Muscle of back (tissue), 11 donors: ENCODE results near the gene LEMD1. TPM values are rescaled to one million over a fixed set of nuclear protein-coding genes. Genes with fewer than 3 reads are reported as not detected.
"Not testable (repeated sequence)": the region's sequence is repeated elsewhere in the genome, so short reads cannot be mapped to it uniquely, and the experiment has no call there.

Source experiments
- DNase-seq, 3 donors: peaks; one replicate each; pipeline versions ENCODE4 v3.0.0 to v3.0.0-alpha.2; 2013
- polyA plus RNA-seq, 10 donors: library from polyadenylated mRNA; unstranded; fragments of 120-200 nt; gene quantifications; one replicate each; pipeline ENCODE4 v1.2.1, GENCODE V29; 2013; ENCODE audit not compliant: insufficient read length in 10 of 10

Gene LEMD1
- polyA plus RNA-seq, 10 donors, result not detected

DNA sequence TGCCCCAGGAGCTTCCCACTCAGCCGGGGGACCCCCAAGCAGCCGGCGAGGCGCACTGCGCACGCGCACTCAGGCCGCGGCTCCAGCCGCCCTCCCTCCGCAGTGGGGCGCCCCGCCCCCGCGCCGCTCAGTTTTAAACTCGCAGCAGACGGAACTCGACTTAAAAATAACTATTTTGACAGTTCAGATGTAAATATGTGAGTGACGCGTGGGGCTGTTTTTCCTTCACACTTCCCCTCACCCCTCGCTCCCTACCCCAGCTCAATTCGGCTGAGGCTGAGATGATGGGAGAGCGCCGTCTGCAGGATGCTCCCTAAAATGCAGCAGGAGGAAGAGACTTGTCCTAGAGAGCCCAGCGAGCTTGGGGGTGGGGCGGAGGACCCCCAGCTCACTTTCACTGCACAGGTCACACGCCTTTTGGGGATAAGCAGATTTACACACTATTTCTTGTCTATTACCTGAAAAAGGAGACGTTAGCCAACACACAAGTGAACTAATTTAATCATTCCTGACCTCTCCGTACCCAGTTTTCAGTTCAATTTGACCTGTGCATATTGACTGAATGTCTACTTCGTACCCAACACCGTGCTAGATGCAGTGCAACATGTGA is 8.9 kb upstream of the LEMD1 start:
- DNase-seq, result peak; percentile 38 to 84 (median 62)

DNA sequence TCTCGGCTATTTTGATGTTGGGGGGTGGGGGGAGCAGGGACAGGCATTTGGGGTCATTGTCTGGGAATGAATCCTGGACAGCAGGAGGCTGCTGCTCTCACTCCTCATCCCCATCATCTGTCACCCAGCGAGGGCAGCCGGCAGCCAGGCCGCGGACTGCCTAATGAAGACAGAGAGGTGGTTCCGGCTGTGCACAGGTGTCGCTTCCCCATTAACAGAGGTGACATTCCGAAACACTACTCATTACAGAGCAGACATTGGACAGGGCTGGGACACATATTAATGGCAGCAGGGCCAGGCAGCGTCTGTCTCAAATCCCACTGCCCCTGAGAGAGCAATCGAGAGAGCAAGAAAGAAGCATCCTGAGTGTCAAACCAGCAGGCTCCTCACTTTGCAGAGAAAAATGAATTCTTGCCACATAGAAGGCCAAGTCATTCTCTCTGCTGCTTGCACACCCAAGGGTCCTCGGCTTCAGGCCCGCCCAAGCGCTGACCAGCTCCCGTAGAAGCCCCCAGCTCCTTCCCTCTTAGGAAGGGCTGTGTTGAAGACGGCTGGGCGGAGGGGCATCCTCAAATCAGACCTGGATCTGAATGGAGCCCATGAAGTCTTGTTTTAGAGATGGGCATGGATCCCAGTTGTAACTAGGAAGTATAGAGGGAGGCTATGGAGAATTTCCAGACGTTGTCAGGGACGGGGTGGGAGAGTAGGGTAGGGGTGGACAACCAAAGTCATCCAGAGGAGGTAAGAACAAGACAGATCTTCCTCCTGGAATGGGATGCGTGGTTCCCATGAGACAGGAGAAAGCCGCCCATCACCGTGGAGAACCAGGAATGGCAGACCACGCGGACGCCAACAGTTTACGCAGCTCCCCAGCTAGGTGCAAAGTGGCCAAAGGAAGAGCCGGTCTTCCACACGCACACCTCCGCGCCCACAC is 8.2 kb upstream of the LEMD1 start:
- DNase-seq, result no peak

DNA sequence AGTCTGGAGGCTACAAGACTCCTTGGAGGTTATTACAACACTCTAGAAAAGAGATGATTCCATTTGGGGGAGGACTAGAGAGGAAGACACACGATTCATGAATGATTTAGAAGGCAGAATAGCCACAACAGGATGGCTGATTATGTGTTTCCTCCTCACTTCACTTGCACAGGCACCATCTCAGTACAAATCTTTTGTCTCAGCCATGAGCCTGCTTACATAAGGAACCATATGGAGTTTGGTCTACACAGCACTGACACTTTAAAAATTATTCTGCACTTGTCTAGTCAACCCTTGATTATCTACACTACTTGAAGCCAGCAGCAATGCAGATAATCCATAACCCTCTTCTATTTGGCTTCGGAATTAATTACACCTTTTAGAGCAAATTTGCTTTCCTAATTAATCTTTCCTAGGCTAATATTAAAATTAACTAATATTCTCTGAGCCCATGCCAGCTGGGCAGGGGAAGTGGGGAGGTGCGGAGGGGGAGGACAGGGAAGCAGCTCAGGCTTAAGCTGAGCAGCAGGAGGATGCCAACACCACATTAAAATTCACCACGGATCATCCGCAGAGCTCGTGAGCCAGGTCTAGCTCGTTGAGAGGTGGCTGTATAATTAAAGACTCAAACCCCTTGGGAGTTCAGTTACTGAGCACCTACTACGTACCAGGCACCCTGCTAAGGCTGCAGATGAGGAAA is 3.2 kb upstream of the LEMD1 start:
- DNase-seq, result no peak

DNA sequence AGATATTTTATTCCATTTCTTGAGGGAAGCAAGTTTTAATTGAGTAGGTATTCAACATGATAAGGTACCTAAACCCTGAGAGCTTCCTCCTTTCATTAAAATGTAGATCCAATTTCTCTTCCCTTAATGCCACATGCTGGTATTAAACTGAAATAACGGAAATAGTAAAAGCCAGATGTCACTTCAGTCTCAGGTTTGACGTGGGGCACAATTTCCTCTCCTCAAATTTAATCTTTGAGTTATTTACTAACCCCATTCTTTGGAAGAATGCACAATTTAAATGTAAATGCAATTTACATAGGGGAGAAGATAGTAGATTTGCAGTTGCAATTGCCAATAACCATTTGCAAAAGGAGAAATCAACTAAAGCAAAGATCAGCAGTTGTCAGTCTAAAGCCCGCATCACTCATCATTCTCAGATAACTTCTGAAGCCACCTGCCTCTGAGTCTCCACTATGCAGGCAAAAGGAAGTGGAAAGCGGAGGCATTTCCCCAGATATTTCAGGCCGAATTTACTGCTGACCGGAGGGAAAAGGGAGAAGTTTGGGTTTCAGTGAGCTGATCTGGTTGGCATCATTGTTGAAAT is 2.1 kb upstream of the LEMD1 start:
- DNase-seq, result no peak

GRCh38 chr1:205422993-205423642 is 1.3 kb upstream of the LEMD1 start:
- no peak for DNase-seq

DNA sequence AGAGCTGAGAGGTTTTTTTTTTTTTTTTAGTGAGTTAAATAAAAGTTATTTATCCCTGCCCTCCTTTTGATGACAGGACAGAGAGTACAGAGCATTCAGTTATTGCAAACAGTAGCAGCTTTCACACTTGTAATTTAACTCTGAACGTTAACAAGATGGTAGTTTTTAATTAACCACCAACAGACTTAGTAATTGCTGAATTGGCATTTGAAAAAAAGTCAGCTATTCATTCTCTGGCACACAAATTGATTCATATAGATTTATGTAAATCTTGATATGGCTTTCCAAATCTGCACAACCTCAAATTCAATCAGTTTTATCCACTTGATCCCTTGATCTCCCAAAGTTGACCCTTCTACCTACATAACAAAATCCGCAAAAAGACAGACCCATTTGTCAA is 918 bp downstream of the LEMD1 start:
- DNase-seq, result no peak

GRCh38 chr1:205417870-205418635 is 3.8 kb downstream of the LEMD1 start:
- DNase-seq, result no peak

- peak in 1 of 3 donors; percentile 40 for DNase-seq
These were observed 5.5 kb downstream of the LEMD1 start for GRCh38 chr1:205416322-205416721.

GRCh38 chr1:205410581-205411298 is 11.1 kb downstream of the LEMD1 start:
- no peak for DNase-seq

- DNase-seq, result no peak
These were observed 13.9 kb downstream of the LEMD1 start for GRCh38 chr1:205407970-205408369.

DNA sequence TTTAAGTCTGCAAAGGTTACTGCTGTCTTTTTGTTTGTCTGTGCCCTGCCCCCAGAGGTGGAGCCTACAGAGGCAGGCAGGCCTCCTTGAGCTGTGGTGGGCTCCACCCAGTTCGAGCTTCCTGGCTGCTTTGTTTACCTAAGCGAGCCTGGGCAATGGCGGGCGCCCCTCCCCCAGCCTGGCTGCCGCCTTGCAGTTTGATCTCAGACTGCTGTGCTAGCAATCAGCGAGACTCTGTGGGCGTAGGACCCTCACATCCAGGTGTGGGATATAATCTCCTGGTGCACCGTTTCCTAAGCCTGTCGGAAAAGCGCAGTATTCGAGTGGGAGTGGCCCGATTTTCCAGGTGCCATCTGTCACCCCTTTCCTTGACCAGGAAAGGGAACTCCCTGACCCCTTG is 15.6 kb downstream of the LEMD1 start:
- not testable (repeated sequence) for DNase-seq

- DNase-seq, result not testable (repeated sequence)
These were observed 17.4 kb downstream of the LEMD1 start for GRCh38 chr1:205404484-205404883.

DNA sequence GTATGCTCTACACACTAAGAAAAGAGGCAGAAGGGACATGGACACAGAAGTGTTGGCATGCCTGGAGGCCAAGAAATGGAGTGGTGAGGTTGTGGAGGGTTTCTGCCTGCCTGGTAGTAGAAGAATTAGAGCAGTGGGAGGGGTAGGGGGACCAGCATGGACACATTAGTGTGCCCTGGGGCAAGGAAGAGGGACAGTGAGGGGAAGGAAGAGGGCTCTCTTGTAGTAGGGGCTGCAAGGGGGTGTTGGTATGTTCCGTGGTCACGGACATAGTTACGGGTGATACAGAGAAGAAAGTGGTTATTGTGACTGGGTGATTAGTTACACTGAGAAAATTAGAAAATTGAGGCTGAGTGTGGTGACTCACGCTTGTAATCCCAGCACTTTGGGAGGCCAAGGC is 23.3 kb downstream of the LEMD1 start:
- DNase-seq, result no peak

DNA sequence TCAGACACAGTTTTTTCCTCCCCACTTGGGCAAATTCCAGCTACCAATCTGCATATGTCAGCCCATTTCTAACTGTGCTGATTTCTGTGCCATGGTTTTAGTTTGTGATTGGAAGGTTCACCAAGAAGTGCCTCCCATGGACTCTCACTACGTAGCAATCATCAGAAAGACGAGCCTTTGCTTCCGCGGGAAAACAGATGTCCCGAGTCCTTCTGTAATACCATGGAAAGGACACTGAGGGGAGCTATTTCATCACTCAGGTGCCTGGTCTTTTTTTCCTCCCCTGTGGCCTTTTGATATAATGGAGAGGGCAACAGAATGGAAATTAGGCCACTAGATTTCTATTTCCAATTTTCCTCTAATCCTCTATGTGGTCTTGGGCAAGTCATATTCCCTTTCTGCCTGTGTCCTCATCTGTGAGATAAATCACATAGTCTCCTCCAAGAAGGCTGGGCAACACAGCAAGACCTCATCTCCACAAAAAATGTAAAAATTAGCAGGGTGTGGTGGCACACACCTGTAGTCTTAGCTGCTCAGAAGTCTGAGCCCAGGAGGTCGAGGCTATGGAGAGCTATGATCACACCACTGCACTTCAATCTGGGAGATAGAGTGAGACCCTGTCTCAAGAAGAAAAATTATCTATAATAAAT is 24.8 kb downstream of the LEMD1 start:
- no peak for DNase-seq

GRCh38 chr1:205395616-205396015 is 26.2 kb downstream of the LEMD1 start:
- no peak for DNase-seq

DNA sequence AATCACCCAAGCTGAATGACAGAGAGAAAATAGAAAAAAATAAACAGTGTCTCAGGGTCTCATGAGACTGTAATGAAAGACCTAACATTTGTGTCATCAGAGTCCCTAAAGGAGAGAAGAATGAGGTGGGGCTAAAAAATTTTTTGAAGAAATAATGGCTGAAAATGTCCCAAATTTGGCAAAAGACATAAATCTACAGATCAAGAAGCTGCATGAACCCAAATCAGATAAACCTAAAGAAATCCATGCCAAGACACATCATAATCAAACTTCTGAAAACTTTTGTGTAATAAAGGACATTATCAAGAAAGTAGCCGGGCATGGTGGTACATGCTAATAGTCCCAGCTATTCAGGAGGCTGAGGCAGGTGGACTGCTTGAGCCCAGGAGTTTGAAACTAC is 29.2 kb downstream of the LEMD1 start:
- DNase-seq, result no peak

GRCh38 chr1:205391386-205391785 is 30.5 kb downstream of the LEMD1 start:
- DNase-seq, result no peak

DNA sequence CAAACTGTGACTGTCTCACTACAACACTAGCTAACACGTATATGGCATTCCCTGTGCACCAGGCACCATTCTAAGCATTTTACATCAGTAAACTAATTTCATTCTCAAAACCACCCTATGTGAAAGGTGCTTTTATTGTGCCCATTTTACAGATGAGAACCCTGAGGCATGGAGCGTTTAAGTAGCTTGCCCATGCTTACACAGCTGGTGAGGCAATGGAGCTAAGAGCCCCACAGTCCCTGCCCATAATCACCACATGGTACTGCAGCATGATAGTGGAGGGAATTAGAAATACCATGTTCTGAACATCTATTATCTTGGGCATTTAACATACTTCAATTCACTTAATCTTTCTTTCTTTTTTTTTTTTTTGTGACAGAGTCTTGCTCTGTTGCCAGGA is 34.0 kb downstream of the LEMD1 start:
- no peak for DNase-seq

GRCh38 chr1:205382990-205383389 is 38.9 kb downstream of the LEMD1 start:
- not testable (repeated sequence) for DNase-seq

- DNase-seq, result no peak
These were observed 39.3 kb downstream of the LEMD1 start for GRCh38 chr1:205382561-205382960.
